Measurements from ENCODE around the gene ZBTB25.

ZBTB25 gene

GRCh38 chr14:64474698-64475097, 28.9 kb downstream of the ZBTB25 start:
- DNase-seq, result no peak

- DNase-seq, result no peak
Measured at GRCh38 chr14:64474041-64474440, 29.6 kb downstream of the ZBTB25 start.

GRCh38 chr14:64468451-64468850, 35.2 kb downstream of the ZBTB25 start:
- DNase-seq, result no peak

- no peak for DNase-seq
Measured at GRCh38 chr14:64467566-64467965, 36.1 kb downstream of the ZBTB25 start.

- DNase-seq, result no peak
Measured at GRCh38 chr14:64467101-64467500, 36.5 kb downstream of the ZBTB25 start.

DNA sequence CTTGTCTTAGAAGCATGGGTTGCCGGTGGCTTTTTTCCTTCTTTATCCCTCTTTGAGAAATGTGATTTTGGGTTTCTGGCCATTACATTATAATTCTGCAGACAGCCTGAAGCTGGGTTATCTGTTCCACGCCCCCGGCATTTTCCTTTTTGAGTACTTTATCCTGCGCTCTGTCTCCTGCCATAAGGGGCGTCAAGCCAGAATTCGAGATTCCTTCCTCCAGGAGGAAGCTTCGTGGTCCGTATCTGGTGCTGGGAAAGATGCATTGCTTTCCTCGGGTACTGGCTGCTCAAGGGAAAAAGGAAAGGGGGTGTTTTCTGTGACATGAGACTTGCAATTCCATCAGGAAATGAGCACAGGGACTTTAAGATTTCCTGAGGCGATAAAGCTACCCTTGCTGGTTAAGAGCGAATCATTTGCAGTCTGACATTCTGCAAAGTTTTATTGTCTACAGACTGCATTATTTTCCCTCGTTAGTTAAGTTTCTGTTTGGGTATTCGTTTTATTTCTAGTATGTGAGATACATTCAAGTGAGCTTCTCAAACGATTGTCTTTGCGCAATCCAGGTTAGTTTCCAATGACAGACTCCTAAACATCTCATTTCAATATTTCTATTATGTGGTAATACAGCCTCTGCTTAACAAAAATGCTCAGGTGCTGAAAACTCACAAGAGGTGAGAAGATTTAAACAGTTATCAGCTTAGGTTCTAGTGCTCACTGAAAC, 37.6 kb downstream of the ZBTB25 start:
- DNase-seq, result no peak

DNA sequence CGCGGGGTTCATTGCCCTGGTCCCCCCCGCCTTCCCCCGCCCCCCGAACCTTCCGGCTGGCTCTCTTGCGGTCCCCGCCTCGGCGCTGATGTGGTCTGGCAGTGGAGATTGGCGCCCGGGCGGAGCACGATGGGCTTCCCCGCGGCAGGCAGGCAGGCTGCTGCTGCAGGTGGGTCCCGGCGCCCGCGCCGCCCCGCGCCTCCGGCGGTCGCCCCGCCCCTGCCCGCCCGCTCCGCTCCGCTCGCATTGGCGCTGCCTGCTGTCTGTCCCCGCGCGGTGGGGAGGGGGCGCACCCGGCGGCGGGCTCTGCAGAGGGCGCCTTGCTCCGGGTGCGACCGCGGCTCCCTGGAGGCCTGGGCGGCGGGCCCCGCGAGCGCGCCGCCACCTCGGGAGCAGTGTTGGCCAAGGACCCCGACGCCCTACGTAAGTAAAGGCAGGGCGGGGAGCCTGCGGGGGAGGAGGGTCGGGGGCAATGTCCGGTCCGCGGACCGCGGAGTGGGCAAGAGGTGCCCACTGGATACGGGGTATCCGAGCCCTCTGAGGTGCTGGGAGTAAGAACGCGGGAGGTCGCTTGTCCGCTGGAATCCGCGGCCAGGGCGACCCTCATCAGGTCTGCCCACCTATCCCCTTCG, 38.3 kb downstream of the ZBTB25 start, which contains the start of gene AKAP5:
Gene AKAP5, plus strand, starts transcription at position 309 of the 632 bp plus-strand sequence. CDS start 2,896 bp downstream, outside the sequence.
- peak; percentile 42 for DNase-seq

GRCh38 chr14:64464651-64465050, 39.0 kb downstream of the ZBTB25 start:
- DNase-seq, result no peak

GRCh38 chr14:64463873-64464272, 39.8 kb downstream of the ZBTB25 start:
- DNase-seq, result no peak

GRCh38 chr14:64463195-64463594, 40.4 kb downstream of the ZBTB25 start:
- no peak for DNase-seq

DNA sequence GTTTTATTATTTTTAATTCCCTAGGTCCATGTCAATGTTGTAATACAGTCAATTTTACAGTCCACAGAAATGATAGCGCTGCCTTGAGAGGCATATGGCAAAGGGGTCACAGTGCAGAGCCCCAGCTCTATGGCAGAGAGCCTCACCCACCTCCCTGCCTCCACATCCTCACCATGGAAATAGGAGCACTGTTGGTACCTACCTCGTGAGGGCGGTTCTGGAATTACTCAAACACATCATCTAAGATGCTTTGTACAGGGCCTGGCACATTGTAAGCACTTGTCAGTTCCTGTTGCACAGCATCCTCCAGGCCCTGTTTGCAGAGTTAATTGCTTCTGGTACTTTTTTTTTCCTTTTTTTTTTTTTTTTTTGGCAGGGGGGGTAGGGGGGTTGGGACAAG, 42.4 kb downstream of the ZBTB25 start:
- DNase-seq, result no peak

GRCh38 chr14:64459405-64460136, 44.1 kb downstream of the ZBTB25 start:
- DNase-seq, result no peak

- DNase-seq, result no peak
Measured at GRCh38 chr14:64454671-64455070, 49.0 kb downstream of the ZBTB25 start.

- DNase-seq, result no peak
Measured at GRCh38 chr14:64450255-64450654, 53.4 kb downstream of the ZBTB25 start.

DNA sequence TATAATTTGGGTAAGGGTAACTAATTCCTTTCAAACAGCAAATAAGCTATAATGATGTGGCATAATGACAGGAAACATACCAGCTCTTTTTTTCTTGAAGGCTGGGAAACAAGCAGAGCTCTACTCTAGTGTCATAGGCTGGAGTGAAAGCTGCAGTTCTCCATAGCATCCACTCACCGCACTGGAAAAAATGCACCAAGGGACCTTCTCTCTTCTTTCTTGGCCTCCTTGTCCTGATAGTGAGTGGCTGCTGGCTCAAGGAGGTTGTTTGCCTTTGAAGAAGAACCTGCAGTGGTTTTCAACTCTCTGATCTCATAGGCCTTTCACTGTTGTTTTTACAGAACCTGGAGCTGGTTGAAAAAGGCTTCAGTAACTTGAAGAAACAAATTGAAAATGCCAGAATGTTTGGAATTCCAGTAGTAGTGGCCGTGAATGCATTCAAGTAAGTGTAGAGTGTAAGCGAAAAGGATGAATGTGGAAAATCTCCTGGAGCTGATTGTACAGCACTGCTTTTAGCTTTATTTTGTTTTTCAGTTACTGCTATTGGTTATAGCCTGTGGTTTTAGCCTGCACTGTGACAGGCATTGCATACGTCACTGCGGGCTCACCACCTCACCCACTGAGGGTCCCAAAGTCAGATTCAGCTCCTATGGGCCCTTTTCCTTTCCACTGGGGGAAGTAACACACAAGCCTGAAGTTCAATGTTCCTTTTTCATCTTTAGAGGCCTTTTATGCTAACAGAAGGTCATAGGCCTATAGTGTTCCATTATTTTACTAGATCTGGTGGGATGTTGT, 55.6 kb downstream of the ZBTB25 start:
- no peak for DNase-seq

DNA sequence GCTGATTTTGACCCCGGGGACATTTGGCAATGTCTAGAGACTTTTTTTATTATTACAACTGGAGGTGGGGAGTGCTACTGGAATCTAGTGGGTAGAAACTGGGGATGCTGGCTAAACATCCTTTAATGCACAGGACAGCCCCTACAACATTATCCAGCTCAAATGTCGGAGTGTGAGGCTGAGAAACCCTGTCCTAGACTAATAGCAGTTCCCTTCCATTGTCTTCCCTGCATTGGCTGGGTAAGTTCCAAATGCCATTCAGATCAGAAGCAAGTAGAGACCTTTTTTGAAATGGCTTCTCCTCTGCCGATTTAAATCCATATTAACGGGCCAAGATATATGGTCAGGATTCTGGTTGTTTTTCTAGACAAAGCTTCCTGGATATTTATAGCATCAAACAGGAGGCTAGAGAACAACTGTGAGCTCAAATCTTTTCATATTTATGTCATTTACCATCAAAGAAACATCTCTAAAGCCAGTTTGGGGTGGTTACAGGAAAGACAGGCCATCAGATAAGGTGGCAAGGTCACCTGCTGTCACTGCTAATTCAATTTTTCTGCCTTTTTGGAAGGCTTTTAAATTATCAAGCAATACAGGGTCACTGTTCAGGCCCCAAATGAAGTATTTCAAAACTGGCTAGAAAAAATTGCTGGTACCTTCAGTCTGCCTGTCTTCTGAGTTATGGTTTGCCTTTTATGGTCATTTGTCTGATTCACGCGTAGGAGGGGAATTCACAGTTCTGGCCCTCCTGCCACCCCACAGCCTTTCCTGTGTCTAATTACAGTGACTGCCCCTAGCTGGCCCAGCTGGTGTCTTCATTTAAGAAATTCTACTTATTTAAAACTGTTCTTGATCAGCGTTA, 58.4 kb downstream of the ZBTB25 start:
- no peak for DNase-seq

GRCh38 chr14:64444140-64444539, 59.5 kb downstream of the ZBTB25 start:
- DNase-seq, result no peak

DNA sequence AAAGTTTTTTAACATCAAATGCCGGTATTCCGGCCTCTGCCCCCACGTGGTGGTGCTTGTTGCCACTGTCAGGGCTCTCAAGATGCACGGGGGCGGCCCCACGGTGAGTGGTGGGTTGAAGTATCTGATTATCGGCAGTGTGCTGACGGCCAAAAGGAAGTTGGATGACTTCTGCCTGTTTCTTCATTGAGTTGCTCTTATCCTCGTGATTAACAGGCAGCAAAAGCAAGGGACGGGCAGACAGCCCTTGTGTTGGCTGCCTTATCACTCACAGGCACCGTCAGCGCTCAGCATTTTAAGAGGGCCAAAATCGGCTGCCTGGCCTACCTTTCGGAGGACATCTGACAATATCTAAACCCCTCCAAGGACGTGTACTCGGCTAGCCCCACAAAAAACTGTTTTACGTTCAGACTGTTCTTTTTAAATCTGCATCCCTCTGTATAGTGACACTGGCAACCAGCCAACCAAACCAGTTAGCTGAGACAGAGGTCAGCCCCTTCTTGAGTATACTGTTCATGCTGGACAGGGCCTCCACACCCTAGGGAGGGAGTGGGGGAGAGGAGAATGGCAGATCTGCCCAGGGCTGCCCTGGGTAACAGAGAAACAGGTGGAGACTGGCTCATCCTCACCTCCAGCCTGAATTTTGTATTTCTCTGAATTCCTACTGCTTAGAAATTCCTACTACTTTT, 61.2 kb downstream of the ZBTB25 start:
- no peak for DNase-seq

GRCh38 chr14:64440494-64440893, 63.1 kb downstream of the ZBTB25 start:
- no peak for DNase-seq

- no peak for DNase-seq
Measured at GRCh38 chr14:64439141-64439540, 64.5 kb downstream of the ZBTB25 start.

GRCh38 chr14:64438181-64438841, 65.3 kb downstream of the ZBTB25 start:
- no peak for DNase-seq

All from NCI-H524 treated with DMSO at 0.1 percent for 48 hours (cell line).